GM19468 (cell line): ENCODE results near the gene IFNL2.
"Not testable (repeated sequence)": the region's sequence is repeated elsewhere in the genome, so short reads cannot be mapped to it uniquely, and the experiment has no call there.

Experiments used
- ATAC-seq: cut with Tn5 transposase; IDR thresholded peaks from one replicate; pipeline ENCODE4 v1.9.1; 2021; ENCODE audit warnings: mild to moderate bottlenecking, moderate library complexity, moderate number of reproducible peaks; ENCODE audit not compliant: unreplicated experiment; ENCODE audit errors: extremely low read depth

Gene IFNL2

GRCh38 chr19:39284032-39284431 lies 15.8 kb downstream of the IFNL2 start:
- ATAC-seq = no peak

DNA sequence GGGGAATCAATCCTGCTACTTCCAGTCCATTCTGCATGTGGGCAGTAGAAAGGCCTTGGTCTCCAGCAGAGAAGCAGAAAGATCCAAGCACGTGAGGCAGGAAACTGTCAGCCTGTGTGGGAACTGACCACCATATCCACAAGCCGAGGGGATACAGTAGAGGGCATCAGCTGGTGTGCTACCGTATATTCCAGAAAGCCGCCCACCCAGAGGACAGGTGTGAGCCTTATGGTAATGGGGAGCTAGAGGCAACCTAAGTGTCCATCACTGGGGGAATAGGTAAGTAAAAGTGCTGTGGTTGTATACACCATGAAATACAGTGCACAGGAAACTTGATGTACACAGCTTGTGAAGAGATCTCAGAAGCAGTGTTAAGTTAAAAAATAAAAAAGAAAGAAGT lies 25.2 kb downstream of the IFNL2 start:
- ATAC-seq = no peak

DNA sequence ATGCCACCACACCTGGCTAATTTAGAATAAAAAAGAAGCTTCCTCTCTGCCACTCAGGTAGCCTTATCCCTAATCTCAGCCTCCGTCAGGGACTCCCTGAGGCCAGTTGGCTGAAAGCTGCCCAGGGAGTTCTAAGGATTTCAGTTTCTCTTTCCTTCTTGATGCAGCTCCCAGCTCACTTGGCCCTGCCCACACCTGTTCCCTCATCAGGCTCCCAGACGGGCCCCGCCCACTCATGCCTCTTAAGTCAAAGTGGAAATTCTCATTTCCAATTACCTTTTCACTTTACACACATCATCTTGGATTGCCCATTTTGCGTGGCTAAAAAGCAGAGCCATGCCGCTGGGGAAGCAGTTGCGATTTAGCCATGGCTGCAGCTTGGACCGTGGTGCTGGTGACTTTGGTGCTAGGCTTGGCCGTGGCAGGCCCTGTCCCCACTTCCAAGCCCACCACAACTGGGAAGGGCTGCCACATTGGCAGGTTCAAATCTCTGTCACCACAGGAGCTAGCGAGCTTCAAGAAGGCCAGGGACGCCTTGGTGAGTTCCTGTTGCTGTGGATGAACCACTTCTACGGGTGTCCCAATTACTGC lies 28.0 kb downstream of the IFNL2 start, which contains the start of gene IFNL1:
TSS of gene IFNL1 (plus strand) at position 353 of the 591 bp plus-strand sequence. CDS start at position 368, 15 bp downstream.
- ATAC-seq = no peak

DNA sequence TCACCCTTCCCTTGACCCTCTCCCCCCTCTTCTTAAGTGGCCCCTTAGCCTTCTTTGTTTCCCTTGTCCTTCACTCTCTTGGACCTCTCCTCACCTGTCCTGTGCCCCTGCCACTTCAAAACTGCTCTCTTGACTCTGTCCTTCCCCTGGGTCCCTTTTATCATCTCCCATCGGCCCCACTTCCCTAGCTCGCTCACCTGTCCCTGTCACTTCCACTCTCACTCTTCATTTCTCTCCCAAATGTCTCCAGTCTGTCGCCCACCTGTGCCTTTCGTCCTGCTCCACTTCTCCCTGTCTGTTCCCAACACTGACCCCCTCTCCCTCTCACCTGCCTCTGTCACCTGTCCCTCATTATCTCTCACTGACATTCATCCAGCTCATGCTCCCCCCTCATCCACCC lies 28.7 kb downstream of the IFNL2 start:
- ATAC-seq = no peak

DNA sequence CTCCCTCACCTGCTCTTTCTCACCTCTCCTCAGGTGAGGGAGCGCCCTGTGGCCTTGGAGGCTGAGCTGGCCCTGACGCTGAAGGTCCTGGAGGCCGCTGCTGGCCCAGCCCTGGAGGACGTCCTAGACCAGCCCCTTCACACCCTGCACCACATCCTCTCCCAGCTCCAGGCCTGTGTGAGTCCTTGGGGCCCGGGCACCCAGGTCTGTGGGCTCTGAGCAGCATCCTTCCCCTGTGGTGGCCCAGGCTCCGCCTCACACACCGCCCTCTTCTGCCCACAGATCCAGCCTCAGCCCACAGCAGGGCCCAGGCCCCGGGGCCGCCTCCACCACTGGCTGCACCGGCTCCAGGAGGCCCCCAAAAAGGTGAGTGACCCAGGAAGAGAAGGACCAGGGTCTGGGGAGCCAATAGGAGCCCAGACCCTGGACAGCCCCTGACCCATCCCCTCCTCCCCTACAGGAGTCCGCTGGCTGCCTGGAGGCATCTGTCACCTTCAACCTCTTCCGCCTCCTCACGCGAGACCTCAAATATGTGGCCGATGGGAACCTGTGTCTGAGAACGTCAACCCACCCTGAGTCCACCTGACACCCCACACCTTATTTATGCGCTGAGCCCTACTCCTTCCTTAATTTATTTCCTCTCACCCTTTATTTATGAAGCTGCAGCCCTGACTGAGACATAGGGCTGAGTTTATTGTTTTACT lies 29.9 kb downstream of the IFNL2 start:
- ATAC-seq = no peak

- ATAC-seq = no peak
Observed at GRCh38 chr19:39299404-39299803, 31.2 kb downstream of the IFNL2 start.

- no peak for ATAC-seq
Observed at GRCh38 chr19:39299832-39300231, 31.6 kb downstream of the IFNL2 start.

DNA sequence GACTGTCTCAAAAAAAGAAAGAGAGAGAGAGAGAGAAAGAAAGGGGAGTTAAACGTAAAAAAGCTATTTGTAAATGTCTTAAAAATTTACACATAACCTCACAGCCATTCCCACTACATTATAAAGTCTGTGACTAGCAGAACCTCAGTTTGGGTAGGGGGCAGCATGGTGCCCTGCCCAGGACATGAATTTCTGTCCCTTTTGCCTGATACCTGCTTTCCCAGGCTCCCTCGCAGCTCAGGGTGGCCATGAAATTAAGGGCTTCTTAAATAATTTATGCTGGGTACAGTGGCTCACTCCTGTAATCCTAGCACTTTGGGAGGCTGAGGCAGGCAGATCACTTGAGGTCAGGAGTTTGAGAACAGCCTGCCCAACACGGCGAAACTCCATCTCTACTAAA lies 32.8 kb downstream of the IFNL2 start:
- no peak for ATAC-seq

DNA sequence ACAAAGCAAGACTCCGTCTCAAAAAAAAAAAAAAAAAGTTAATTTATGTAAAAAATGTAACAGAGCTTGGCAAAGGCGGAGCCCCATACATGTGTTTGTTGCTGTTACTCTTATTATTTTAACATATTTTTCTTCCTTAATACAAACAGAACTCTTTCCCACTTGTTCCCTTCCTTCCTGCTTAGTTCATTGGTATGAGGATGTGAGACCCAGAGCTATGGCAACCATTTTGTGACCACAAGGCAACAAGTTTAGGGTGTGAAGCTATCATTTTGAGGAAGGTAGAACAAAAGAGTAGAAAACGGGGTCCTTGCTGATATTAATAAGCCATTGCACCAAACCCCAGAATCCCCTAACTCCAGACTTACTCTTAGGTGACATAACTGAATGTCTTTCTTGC lies 33.4 kb downstream of the IFNL2 start:
- ATAC-seq = no peak

DNA sequence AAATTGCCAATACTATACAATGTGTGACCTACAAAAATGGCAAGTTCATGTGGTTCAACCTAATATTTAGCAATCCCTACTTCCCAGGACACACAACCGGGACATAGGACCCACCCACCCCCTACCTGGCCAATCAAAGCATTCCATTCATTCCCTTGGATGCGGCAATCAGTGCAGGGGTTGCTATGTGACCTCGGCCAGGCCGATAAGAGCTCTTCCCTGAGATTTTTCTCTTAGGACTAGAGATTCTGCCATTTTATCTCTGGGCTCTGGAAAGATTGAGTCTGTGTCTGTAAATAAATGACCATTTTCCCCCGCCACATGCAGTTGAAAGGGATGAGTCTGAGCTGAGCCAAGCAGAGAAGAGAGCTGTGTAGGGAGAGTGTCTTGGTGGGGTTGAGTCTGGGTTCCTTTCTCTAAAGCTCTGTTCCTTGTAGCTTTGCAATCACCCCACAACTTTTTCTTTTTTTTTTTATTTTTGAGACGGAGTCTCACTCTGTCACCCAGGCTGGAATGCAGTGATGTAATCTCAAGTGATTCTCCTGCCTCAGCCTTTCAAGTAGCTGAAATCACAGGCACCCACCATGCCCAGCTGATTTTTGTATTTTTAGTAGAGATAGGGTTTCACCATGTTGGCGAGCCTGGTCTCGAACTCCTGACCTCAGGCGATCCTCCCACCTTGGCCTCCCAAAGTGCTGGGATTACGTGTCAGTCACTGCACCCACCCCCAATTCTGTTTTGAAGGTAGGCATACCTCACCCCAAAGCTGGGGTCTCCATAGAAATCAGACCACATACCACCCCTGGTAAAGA lies 35.4 kb downstream of the IFNL2 start:
- ATAC-seq = no peak

DNA sequence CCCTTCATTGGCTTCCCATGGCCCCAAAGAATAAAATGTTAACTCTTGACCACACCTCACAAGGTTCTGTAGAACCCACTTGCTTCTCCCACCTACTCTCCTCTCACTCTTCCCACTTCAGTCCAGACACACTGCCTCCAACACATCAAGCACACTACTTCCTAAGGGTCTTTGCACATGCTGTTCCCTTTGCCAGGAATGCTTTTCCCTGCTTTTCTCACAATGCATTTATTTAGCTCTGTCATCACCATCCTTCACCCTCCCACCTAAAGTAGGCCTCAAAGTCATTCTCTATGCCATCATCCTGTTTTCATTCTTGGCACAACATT lies 36.0 kb downstream of the IFNL2 start:
- no peak for ATAC-seq

DNA sequence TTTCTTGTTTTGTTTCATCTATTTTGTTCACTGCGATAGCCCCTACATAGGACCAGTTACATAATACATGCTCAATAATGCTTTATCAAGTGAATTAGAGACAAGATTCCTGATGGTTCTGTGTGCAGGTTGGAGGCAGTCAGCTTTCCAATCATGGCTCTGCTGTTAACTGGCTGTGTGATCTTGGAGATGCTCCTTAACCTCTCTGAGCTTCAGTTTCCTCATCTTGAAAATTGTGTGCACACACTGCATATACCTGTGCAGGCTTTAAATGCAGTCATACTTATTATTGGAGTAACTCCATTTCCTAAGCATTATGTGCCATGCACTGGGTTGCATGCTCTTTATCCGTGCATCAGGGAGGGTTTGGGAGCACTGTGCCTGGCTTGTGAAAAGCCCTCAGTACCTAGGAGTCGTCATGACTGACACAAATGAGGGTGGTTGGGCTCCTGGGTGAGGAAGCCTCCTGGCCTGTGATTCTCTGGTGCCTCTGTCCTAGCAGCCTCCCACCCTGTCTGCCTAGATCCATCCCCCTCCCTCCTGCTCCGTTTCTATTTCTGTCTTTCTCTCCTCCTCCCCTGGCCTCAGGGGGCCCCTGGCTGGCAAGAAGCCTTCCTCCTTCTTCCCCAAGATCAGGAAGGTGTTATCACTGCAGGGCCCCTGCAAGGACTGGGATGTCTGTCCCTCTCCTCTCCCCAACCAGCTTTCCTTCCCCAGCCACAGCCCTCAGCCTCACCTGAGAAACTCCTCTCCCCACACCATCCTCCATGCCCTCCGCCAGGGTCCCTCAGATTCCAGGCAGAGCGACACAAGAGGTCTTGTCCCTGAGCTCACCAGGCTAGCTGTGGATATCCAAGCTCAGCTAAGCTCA lies 36.7 kb downstream of the IFNL2 start:
- no peak for ATAC-seq

DNA sequence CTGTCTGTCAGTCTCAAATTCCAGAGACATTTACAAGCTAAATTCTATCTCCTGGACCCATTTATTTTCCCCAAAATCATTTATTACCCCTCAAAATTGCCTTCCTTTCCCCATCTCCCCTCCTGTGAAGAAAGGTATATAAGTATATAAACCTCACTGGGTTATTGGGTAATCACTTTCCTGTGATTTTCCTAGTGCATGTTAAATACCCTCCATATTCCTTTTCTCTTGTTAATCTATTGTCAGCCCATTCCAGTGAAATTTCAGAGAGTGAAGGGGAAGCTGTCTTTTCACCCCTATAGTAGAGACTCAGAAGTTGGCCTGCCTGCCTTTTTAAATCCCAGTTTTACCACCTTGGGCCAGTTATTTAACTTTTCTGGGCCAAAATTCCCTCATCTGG lies 37.9 kb downstream of the IFNL2 start:
- ATAC-seq = no peak

- ATAC-seq = no peak
Observed at GRCh38 chr19:39307046-39307821, 39.0 kb downstream of the IFNL2 start.

- ATAC-seq = no peak
Observed at GRCh38 chr19:39307822-39308530, 39.8 kb downstream of the IFNL2 start.

DNA sequence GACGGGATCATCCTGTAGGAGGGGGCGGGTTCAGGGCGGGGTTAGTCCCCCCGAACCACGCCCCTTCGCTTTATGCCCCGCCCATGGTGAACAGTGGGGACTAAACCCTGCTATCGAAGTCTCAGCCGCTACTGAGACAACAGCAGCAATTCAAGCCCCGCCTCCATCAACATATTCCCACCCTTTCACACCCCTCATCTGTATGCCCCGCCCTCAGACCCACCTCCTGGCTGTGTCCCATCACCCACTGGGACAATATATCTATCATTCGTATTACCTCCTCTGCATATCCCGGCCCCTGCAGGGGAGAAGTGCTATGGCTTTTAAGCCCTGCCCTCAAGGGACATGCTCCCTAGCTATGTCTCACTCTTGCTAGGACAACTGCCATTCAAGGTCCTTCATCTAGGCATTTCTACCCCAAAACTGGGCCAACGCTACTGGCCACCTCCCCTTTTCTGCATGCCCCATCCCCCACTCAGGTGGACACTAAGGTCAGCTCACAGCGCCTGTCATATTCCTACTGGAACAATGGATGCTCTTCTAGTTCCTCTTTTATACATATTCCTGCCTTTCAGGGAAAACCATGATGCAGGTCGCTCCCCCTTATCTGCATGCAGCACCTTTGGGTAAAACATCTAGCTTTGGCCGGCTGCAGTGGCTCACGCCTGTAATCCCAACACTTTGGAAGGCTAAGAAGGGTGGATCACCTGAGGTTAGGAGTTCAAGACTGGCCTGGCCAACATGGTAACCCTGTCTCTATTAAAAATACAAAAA lies 40.5 kb downstream of the IFNL2 start:
- no peak for ATAC-seq

DNA sequence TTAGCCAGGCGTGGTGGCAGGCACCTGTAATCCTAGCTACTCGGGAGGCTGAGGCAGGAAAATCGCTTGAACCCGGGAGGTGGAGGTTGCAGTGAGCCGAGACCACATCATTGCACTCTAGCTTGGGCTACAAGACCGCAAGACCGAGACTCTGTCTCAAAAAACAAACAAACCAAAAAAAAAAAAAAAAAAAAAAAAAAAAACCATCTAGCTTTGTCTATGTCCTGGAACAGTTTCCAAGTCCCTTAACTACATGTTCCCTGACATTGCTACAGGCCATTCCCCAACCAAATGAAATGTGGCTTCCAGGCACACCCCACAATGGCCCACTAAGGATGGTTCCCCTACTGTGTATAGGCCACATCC lies 41.1 kb downstream of the IFNL2 start:
- not testable (repeated sequence) for ATAC-seq

DNA sequence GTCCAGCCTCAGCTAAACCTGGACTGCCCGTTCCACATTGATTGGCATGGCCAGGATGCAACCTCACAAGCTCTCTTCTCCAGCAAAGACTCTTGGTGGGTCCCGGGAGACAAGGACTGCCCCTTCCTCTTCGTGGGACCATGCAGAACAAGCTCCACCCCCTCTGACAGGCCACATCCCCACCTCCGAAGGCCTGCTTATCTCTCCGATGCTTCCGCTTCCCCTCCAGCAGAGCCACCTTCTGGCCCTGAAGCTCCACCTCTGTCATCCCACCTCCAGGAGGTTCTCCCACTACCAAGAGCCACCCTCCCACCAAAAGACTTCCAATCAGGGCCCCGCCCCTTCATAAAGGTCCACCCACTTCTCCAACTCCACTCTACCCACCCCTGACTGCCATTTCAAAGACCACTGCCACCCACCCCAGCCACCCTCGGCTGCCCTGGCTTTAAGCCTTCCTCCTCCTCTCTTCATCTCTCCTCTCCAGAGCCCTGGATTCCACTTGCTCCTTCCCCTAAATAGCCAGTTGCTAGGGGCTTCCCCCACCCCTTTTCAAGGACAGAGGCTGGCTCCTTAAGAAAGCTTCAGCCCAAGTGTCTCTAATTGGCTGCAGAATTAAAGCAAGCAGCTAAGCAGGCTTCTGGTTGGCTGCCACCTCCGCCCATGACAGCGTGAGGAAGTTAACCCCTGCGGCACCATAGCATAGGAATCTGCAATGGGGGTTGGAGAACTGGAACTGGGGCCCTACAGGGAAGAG lies 42.5 kb downstream of the IFNL2 start:
- no peak for ATAC-seq
